Fibroblast of lung (primary cell): Measurements from ENCODE around the gene ZNF512B. TPM values are rescaled to one million over a fixed set of nuclear protein-coding genes. Genes with fewer than 3 reads are reported as not detected.

Experiments used
- DNase-seq, 2 donors: peaks; one replicate each; pipeline versions ENCODE4 v3.0.0 to v3.0.0-alpha.2; 2010; ENCODE audit warnings: low read depth in 2 of 2
- H2AFZ ChIP-seq: 2 replicates; pipeline ENCODE4 v1.5.1; 2012; ENCODE audit warnings: low read length, control low read depth, inconsistent platforms
- H3K27ac ChIP-seq: 2 replicates; pipeline ENCODE4 v1.5.1; 2011; ENCODE audit warnings: low read length, control low read depth; ENCODE audit not compliant: insufficient read depth
- H3K27me3 ChIP-seq: 2 replicates; pipeline ENCODE4 v1.5.1; 2011; ENCODE audit warnings: mild to moderate bottlenecking, low read length; ENCODE audit not compliant: control insufficient read depth, insufficient read depth
- H3K36me3 ChIP-seq: 2 replicates; pipeline ENCODE4 v1.5.1; 2011; ENCODE audit warnings: low read length; ENCODE audit not compliant: control insufficient read depth, insufficient read depth
- H3K4me1 ChIP-seq: 2 replicates; pipeline ENCODE4 v1.5.1; 2011; ENCODE audit warnings: low read length; ENCODE audit not compliant: control insufficient read depth, insufficient read depth; ENCODE audit errors: extremely low read depth
- H3K4me2 ChIP-seq: 2 replicates; pipeline ENCODE4 v1.5.1; 2011; ENCODE audit warnings: low read length, control low read depth; ENCODE audit not compliant: insufficient read depth; ENCODE audit errors: extremely low read depth
- H3K4me3 ChIP-seq, 4 experiments: fragments of 200-600 bp in 1 of 4; sonication (generic) in 1 of 4; replicated peaks in 1 of 4; 2 replicates each; pipeline ENCODE4 v1.5.1; 2011 to 2016; ENCODE audit warnings: low read length in 4 of 4, low read depth in 3 of 4, mild to moderate bottlenecking in 3 of 4, control low read depth in 2 of 4, inconsistent platforms in 1 of 4, mixed read lengths in 1 of 4; ENCODE audit not compliant: insufficient read depth in 1 of 4; ENCODE audit errors: control extremely low read depth in 1 of 4
- H3K79me2 ChIP-seq: 2 replicates; pipeline ENCODE4 v1.5.1; 2012; ENCODE audit warnings: mild to moderate bottlenecking, low read length, inconsistent platforms; ENCODE audit not compliant: control insufficient read depth, insufficient read depth
- H3K9ac ChIP-seq: 2 replicates; pipeline ENCODE4 v1.5.1; 2011; ENCODE audit warnings: mild to moderate bottlenecking, low read length, control low read depth; ENCODE audit not compliant: insufficient read depth
- H3K9me3 ChIP-seq: 2 replicates; pipeline ENCODE4 v1.5.1; 2012; ENCODE audit warnings: low read depth, low read length; ENCODE audit not compliant: control insufficient read depth, insufficient read depth
- H4K20me1 ChIP-seq: 2 replicates; pipeline ENCODE4 v1.5.1; 2011; ENCODE audit warnings: low read length; ENCODE audit not compliant: control insufficient read depth, insufficient read depth; ENCODE audit errors: extremely low read depth
- EZH2 ChIP-seq: IDR thresholded peaks from 2 replicates; pipeline ENCODE4 v1.5.1; 2012; ENCODE audit warnings: low read length, control low read depth, mild to moderate bottlenecking; ENCODE audit errors: missing control alignments
- polyA plus RNA-seq, 2 donors: library from polyadenylated mRNA; depleted of rRNA in 1 of 2; stranded (reverse) in 1 of 2; unstranded in 1 of 2; fragments of >200 nt; gene quantifications; 2 replicates each; pipeline ENCODE4 v1.2.1, GENCODE V29; 2011 to 2012; ENCODE audit warnings: missing spikeins in 1 of 2
- total RNA-seq: library from RNA; depleted of rRNA; stranded (reverse); fragments of >200 nt; gene quantifications from 2 replicates; pipeline ENCODE4 v1.2.1, GENCODE V29; 2014
- TF ChIP-seq, protein P1 (sequence below), 2 donors: IDR thresholded peaks in 1 of 2; conservative IDR thresholded peaks in 1 of 2; 1 replicate in 1 of 2; 2 replicates in 1 of 2; pipeline ENCODE4 v1.5.1; 2011 to 2012; ENCODE audit warnings: low read length in 2 of 2, control low read depth in 1 of 2, inconsistent platforms in 1 of 2, low read depth in 1 of 2, mild to moderate bottlenecking in 1 of 2

Gene ZNF512B
- total and polyA plus RNA-seq, 2 donors (not counting 1 experiment from before 2014, with no cell fraction given), result 3.5 to 8.4 TPM

DNA sequence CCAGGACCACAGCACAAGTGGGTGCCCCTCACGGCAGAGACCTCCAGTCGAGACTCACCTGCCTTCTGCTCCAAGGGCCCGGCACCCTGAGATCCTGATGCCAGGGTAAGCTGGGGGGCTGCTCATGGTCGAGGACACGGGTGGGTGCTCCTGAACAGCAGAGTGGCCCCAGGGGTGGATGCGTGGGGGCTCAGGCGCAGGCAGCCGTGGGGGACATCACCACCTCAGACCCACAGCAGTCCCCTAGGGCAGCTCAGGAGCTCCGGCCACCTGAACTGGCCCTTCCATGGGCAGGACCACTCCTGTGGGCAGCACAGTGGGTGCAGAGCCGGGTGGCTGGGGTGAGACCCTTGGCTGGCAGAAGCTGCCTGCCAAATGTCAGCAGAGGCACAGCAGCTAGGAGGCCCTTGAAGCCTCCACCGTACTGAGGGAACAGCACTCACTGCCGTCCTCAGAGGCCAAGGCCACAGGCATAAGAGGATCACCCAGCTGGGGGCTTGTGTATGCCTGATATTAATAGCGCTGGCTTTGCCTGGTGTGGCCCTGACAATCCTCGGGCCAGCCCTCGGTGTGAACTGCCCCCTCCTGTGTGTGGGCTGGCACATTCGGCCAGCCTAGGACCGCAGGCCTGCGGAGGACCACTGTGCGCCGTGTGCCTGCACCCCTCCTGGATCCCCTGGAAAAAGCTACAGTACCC, 18.9 kb downstream of the ZNF512B start:
- Histone ChIP-seq H3K27me3 (no peaks in the 10 kb centered on the region), H3K4me2 (no peak overlapping the region), H3K4me3 (no peak overlapping the region), H3K9ac (no peak overlapping the region), H3K9me3 (no peaks in the 10 kb centered on the region), H3K4me1 (peaks cover 40% of the 10 kb centered on the region), H2AFZ (no peak overlapping the region), H4K20me1 (no peaks in the 10 kb centered on the region), H3K27ac (peak overlapping the region; percentile 44), H3K79me2 (peaks cover 67% of the 10 kb centered on the region), H3K36me3 (peaks cover 7% of the 10 kb centered on the region)
- DNase-seq, result no peak
- TF ChIP-seq, protein P1, sequence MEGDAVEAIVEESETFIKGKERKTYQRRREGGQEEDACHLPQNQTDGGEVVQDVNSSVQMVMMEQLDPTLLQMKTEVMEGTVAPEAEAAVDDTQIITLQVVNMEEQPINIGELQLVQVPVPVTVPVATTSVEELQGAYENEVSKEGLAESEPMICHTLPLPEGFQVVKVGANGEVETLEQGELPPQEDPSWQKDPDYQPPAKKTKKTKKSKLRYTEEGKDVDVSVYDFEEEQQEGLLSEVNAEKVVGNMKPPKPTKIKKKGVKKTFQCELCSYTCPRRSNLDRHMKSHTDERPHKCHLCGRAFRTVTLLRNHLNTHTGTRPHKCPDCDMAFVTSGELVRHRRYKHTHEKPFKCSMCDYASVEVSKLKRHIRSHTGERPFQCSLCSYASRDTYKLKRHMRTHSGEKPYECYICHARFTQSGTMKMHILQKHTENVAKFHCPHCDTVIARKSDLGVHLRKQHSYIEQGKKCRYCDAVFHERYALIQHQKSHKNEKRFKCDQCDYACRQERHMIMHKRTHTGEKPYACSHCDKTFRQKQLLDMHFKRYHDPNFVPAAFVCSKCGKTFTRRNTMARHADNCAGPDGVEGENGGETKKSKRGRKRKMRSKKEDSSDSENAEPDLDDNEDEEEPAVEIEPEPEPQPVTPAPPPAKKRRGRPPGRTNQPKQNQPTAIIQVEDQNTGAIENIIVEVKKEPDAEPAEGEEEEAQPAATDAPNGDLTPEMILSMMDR (conservative IDR thresholded peaks at IDR 0.05 in 1 of 2, IDR thresholded peaks at IDR 0.05 in 1 of 2; ENCODE audit: low read depth in 1 of 2, low read length in 2 of 2), result no peak
- no peak for TF ChIP-seq EZH2

DNA sequence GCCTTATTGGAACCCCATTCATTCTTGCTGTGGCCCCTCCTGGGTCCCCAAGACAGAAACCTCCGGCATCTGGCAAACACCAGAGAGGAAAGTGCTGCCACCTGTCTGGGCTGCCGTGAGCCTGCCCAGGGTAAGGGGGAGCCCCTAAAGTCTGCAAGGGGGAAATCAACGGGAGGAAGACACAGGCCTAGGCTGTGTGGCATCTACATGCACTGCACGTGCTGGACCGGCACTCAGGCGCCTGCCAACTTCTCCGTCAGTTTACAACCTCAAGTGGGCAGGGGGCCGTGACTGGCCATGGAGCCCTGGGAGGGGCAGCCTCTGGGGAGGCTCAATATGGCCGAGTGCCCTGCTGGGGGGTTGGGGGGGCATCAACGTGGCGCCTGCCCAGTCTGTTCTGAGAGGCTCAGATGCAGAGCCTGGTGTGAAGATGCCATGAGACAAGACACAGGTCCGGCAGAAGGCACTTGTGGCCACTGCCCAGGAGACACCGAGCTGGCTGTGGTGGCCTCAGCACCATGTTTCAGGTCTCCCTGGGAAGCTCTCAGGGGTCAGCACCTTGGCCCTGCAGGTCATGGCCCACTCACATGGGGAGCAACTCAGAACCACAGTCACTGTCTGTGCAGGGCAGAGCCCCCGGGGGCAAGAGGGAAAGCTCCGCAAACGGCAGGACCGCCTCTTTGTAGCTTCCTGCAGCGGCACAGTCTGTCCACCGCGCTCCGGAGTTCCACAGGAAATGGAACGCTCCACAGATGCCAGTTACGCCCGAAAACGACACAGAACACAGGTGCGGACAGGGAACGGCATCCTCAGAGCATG, 21.9 kb downstream of the ZNF512B start:
- Histone ChIP-seq H3K4me2 (no peak overlapping the region), H3K79me2 (peaks cover 51% of the 10 kb centered on the region), H3K27ac (no peak overlapping the region), H3K4me3 (no peak overlapping the region), H3K27me3 (no peaks in the 10 kb centered on the region), H2AFZ (no peak overlapping the region), H3K4me1 (peaks cover 28% of the 10 kb centered on the region), H3K9ac (no peak overlapping the region), H4K20me1 (no peaks in the 10 kb centered on the region), H3K9me3 (no peaks in the 10 kb centered on the region), H3K36me3 (peaks cover 22% of the 10 kb centered on the region)
- DNase-seq, result no peak
- TF ChIP-seq EZH2, result no peak
- TF ChIP-seq, protein P1 (conservative IDR thresholded peaks at IDR 0.05 in 1 of 2, IDR thresholded peaks at IDR 0.05 in 1 of 2; ENCODE audit: low read depth in 1 of 2, low read length in 2 of 2), result no peak

DNA sequence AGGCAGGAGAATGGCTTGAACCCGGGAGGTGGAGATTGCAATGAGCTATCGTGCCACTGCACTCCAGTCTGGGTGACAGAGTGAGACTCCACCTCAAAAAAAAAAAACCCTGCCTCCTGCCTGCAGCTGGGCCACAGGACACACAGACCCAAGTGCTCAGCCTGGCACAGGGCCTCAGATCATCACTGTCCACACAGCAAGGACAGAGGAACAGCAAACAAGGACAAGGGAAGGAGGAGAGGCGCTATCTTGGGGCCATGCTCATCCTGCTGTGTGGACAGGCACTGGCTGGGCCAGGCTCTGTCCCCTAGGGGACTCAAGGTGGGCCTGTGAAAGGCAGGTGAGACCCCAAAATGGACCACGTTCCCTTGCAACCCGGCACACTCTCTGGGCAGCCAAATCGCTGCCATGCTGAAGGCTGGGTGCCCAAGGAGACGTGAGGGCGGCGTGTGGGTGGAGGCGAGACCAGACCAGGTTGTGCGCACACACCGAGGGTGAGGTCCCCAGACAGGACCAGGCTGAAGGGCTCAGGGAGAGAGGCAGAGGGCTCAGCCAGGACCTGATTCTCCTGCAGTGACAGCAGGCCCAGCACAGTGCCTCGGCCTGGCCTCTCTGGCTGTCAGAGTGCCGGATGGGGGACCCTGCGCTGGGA, 22.6 kb downstream of the ZNF512B start:
- Histone ChIP-seq H3K36me3 (peaks cover 25% of the 10 kb centered on the region), H3K9ac (no peak overlapping the region), H3K9me3 (no peaks in the 10 kb centered on the region), H3K4me1 (peaks cover 28% of the 10 kb centered on the region), H3K79me2 (peaks cover 43% of the 10 kb centered on the region), H4K20me1 (no peaks in the 10 kb centered on the region), H3K27me3 (no peaks in the 10 kb centered on the region), H3K4me2 (no peak overlapping the region), H2AFZ (no peak overlapping the region), H3K27ac (no peak overlapping the region), H3K4me3 (no peak overlapping the region)
- TF ChIP-seq, protein P1 (conservative IDR thresholded peaks at IDR 0.05 in 1 of 2, IDR thresholded peaks at IDR 0.05 in 1 of 2; ENCODE audit: low read depth in 1 of 2, low read length in 2 of 2), result no peak
- no peak for TF ChIP-seq EZH2
- DNase-seq, result no peak
